GM18498 (cell line): ENCODE measurements around the gene ARHGAP15.
A peak's percentile ranks its signal among the peaks of the same experiment; 100 is the strongest.

ENCODE experiments used
- ATAC-seq: cut with Tn5 transposase; IDR thresholded peaks from one replicate; pipeline ENCODE4 v1.9.1; 2021; ENCODE audit warnings: mild to moderate bottlenecking, moderate library complexity; ENCODE audit not compliant: unreplicated experiment

ARHGAP15 gene

GRCh38 chr2:143163499-143163898, 34.3 kb downstream of the ARHGAP15 start:
- no peak for ATAC-seq

- no peak for ATAC-seq
Observed at GRCh38 chr2:143165291-143165690, 36.1 kb downstream of the ARHGAP15 start.

- no peak for ATAC-seq
Observed at GRCh38 chr2:143169105-143169504, 39.9 kb downstream of the ARHGAP15 start.

- ATAC-seq: no peak
Observed at GRCh38 chr2:143171817-143172216, 42.6 kb downstream of the ARHGAP15 start.

DNA sequence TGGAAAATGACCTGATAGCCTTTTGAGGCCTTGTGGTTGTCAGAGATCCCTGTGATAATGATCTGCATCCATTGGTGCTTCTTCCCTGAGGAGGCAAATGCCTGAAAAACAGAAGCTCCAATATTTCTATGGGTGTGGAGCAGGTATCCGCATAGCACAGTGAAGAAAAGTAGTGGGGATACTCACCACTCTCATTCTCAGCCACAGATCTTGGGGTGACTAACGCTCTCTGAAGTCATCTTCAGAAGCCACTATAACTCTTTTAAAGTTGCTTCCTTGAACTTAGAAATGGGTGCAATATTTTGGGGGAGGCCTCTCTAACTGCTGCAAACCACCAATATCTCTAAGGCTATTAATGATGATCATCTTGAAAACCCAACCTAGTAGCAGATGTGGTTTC, 46.2 kb downstream of the ARHGAP15 start:
- ATAC-seq: no peak

GRCh38 chr2:143176606-143177005, 47.4 kb downstream of the ARHGAP15 start:
- peak; percentile 35 for ATAC-seq

DNA sequence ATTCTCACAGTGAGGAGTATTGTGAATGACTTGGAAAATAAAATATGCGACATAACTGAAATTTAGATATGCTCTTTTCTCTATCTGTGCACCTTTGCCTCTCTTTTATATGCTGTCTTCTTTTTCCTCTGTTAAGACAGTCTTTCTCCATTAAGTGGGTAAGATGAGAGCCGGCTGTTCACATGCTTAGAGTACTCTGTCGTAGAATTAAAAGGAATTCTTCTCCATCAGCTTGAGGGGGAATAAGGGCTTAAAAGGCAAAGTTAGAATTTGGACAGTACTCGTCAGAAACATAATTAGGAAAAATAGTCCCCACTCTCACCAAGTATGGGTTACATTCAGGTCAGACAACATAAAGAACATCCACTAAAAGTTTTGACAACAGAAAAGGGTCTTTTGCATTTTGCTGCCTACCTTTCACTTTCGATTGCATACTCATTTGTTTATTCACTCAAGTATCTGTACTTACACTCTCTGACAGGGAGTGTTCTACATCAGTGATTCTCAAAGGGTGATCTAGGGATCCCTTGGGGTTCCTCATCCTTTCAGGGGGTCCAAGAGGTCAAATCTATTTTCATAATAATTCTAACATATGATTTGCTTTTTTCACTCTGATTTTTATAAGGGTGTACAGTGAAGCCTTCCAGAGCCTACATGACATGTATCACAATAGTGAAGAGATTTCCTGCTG, 48.0 kb downstream of the ARHGAP15 start:
- peak; percentile 98 for ATAC-seq

DNA sequence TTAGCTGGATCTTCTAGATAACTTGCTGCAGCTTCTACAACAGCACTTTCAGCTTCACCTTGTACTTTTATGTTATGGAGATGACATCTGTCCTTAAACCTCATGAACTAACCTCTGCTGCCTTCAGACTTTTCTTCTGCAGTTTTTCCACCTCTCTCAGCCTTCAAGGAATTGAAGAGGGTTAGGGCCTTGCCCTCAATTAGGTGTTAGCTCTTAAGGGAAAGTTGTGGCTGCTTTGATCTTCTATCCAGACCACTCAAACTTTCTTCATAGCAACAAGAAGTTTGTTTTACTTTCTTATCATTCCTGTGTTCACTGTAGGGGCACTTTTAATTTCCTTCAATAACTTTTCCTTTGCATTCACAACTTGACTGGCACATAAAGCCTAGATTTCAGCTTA, 52.3 kb downstream of the ARHGAP15 start:
- no peak for ATAC-seq

DNA sequence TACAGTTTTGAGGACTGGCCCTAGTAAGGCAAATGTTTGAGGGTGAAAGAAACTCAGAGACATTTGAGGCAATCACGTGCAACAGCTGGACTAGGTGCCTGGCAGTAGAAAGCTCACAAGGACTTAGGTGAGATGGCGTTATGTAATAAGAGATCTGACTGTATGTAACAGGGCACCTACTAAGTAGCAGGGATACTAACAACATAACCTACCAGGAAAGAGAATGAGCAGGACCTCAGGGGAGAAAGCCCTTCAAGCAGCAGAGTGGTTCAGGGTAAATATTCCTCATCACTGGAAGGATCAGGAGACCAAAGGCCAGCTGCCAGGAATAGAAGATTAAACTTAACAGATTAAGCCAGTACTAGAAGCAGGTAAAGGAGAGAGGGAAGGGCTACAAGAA, 53.4 kb downstream of the ARHGAP15 start:
- ATAC-seq: no peak

GRCh38 chr2:143183804-143184463, 54.7 kb downstream of the ARHGAP15 start:
- ATAC-seq: no peak

DNA sequence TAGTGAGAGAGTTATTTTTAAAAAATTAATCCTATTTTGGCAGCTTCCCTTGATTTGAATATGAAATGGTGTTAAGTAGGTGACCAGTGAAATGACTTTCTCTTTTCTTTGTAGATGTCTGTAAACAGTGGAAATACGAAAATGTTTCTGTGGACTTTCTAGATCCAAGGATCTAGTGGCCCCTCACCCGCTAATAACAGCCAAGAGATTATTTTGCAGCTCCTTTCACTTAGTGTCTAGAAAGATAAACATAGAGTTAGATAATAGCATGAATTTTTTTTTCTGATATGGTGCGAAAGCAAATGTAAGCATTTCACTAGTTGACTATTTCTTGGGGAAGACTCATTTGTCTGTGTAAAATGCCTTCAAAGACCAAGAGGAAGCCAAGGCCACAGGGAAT, 57.7 kb downstream of the ARHGAP15 start:
- no peak for ATAC-seq

GRCh38 chr2:143190431-143190830, 61.2 kb downstream of the ARHGAP15 start:
- ATAC-seq: no peak

- no peak for ATAC-seq
Observed at GRCh38 chr2:143192106-143192505, 62.9 kb downstream of the ARHGAP15 start.

DNA sequence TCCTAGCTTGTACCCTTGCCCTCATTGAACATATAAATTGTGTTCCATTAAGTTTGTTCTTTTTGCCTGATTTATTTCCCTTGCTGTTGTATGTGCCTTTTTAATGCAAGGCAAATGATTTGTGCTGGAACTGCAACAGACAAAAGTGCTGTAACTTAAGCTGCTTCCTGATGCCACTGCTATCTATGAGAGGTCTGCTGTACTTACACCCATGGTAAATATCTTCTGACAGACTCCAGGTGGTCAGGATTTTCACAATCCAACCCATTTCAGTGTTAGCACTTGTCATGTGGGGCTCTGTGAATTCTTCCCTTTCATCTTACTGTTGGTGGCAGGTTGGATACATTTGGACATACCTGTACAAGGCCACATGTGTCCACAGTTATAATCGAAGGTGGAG, 63.5 kb downstream of the ARHGAP15 start:
- no peak for ATAC-seq

DNA sequence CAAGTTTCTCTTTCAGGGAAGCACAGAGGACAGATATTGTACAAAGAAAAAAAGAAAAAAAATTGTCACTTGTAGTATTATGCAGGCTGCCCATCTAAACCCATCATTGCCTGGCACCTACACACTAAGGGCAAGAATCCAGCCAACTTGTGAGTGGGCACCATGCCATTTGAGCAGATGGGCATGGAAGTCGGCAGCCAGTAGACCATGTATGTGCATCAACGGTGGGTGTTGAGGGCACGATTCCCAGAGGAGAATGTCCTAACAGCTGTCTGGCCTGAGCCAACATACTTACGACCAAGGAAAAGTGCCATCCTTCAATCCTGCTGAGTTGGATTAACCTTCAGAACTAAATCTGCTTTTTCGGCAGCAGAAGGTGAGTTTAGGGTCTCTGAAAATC, 63.9 kb downstream of the ARHGAP15 start:
- ATAC-seq: no peak

DNA sequence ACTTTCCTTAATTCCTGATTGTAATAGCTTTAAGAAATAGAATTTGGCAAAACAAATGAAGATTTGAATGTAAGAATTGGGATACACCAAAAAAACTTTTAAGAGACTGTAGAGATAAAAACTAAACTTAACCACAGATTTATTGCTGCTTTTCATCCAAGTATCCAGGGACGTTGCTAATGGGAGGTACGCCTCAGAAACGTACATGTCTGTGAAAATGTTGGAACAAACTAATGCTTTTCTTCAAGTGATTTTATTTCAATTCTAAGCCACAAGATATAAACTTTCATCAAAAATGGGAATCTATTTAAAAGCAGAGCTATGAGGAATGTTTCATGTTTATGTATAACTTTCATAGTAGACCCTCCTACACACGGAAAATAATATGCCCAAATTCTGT, 66.3 kb downstream of the ARHGAP15 start:
- no peak for ATAC-seq

DNA sequence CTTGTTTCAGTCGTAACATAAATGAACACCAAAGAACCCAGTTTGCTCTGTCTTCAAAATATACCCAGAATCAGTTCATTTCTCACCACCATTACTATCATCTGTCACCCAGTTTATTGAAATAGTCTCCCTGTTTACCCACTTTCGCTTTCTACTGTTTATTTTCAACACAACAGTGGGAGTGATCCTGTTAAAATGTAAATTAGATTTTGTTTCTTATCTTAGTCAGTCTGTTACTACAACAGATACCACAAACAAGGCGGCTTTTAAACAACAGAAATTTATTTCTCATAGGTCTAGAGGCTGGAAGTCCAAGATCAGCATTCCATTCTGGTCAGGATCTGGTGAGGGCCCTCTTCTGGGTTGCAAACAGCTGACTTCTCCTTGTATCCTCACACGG, 74.8 kb downstream of the ARHGAP15 start:
- no peak for ATAC-seq

GRCh38 chr2:143205106-143205764, 76.0 kb downstream of the ARHGAP15 start:
- peak; percentile 78 for ATAC-seq

DNA sequence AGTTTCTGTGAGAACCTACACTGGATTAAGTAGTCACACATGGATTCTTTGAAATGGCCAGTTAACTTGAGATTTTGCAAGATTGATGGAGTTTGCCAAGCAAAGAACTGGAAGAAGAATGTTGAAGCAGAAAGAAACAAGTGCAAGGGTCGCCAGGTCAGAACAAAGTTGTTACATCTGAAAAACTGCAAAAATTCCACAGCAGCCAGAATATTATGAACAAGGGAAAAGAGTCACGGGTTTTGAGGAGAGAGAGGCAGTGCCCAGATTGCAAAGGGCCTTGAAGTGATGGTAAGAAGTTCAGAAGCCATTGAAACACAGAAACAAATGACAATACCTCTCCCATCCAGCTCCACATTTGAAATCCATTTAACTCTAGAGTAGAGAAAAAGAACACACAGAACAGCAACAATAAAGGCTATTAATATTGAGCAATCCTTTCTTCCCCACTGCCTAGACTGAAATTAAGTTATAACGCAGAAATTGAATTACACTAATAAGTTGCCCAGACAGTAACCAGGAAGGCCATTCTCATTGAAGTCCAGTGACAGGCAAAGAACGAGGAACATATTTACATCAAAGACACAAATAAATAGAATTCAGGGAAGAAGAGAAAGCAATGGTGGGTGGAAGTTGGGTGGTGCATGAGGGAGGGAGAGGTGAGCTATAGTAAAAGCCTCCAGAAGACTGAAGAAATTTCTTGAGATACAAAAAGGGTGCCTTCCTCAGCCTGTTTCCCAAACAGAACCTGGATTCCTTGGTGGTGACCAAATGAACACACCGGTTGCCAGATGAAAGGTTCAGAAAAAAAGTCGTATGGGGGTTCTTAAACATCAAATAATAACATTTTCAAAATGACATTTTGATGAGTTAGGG, 80.6 kb downstream of the ARHGAP15 start:
- ATAC-seq: no peak

DNA sequence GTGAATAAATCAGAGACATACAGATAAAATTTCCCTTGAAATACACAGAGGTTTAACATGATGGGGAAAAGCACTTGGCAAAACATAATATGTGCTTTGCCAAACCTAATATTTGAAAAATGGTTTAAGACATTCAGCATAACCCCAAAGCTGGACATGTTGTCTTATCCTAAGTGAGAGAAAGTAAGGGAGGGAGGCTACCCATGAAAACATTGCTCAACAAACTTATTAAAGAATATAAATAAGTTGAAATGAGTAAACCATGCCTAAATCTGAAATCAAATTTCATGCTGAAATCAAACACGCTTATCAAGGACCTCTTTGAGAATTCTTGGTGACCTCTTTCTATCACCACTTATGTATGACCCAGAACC, 81.2 kb downstream of the ARHGAP15 start:
- no peak for ATAC-seq

DNA sequence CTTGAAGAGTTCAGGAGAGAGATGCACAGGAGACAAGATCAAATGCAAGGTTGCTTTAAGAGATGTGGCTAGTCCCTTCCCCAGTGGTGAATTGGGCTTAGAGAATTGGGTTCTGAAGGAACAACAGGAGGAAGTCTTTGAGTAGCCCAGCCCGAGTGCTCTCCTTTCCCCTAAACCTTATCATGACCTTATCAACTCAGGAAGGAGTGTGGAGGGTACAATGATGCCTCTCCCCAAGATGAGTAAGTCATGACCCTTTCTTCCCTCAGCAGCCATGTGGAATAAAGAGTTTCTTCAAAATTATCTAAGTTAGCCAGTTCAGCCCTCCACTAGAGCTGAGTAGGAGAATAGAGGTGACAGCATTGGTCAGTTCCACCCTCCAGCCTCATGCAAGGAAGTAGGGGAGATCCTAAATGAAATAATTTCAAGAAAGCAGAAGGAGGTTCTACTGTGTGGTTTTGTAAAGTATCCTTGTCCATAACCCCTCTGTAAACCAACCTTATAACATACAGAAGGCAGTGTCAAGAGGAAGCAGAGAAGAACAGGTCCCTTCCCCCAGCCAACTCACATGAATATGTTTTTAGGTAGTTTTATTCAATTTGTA, 88.4 kb downstream of the ARHGAP15 start:
- no peak for ATAC-seq
